Hematopoietic multipotent progenitor cell treated with erythropoietin and hydrocortisone succinate and interleukin-3 and kit ligand, for 6 days (in vitro differentiated cells): Measurements from ENCODE around the gene COPS7A.
A peak's percentile ranks its signal among the peaks of the same experiment; 100 is the strongest.

Source experiments
- DNase-seq: peaks from one replicate; pipeline ENCODE4 v3.0.0-alpha.2; 2015

COPS7A gene

DNA sequence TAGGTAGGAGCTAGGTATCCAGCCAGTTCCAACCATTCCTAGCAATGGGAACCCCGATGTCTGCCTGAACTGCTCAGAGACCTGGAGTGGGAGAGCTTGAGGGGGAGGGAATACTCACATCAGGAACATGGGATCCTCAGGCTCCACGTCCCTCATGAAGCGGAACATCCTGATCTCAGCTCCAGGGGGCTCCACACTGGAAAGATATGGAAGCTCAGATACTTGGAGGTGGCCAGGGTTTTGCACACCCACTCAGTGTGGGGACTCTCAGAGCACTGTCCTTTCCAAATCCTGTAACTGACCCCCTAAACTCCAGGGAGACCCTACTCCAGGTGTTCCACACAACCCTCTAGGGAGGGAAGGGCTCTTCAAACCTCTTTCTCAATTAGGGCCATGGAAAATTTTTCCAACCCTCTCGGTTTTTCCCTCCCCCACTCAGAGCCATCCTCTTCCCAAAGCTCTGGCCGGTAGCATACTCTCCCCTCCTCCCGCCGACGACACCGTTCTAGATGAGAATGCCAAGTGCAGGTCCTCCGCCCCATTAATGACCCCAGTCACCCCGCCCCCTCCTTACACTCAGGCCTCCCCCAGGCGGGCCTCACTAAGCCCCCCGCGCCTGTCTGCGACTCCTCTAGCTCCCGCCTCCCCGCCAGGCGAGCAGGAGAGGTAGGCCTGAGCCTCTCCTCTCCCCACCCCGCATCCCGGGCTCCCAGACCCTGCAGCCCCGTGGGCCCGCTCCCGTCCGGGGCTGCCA, 28.5 kb downstream of the COPS7A start:
- DNase-seq = peak; percentile 70

- peak; percentile 98 for DNase-seq
Measured at GRCh38 chr12:6752921-6753771, 29.3 kb downstream of the COPS7A start, which contains the start of gene MLF2. Gene MLF2, minus strand, starts transcription at chr12:6753141. Its CDS starts 807 bp downstream, at chr12:6752334.

GRCh38 chr12:6753772-6754356, 30.0 kb downstream of the COPS7A start:
- DNase-seq = no peak

DNA sequence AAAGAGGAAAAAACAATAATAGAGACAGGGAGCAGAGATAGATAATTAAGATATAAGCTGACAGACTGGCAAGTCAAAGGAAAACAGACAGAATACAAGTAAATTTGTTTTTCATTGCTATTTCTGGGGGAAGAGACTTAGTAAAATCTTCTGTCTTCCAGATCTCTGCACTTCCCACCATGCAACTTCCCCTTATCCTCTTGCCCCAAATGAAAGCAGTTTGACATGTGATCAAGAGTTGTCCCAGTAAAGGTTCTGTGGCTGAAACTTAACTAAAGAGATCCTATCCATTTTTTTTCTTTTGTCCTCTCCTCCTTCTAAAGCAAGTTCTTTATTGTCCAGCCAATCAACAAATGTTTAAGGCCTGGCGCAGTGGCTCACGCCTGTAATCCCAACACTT, 30.6 kb downstream of the COPS7A start:
- no peak for DNase-seq

DNA sequence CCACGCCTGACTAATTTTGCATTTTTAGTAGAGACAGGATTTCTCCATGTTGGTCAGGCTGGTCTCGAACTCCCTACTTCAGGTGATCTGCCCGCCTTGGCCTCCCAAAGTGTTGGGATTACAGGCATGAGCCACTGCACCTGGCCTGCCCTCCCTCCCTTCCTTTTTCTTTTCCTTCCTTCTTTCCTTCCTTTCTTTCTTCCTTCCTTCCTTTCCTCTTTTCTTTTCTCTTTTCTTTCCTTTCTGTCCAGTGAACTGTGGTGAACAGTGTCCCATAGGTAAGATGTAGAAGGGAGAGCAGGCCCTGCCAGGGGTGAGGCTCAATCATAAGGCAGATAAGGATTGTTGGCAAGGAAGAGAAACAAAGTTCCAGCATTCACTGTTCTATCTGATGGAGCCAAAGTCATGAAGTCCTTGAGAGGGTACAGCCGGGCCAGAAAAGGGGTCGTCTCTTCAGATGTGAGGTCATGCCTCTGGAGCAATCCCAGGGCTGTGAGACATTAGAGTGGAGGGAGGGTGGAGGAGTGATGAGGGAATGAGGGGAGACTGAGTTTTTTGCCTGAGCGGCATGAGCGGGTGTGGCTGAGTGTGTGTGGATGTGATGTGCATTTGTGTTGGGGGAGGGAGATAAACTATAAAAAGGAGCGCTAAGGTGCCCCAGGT, 33.3 kb downstream of the COPS7A start:
- DNase-seq = peak; percentile 47

GRCh38 chr12:6758506-6759095, 34.8 kb downstream of the COPS7A start:
- DNase-seq = no peak

GRCh38 chr12:6759741-6760140, 35.9 kb downstream of the COPS7A start:
- DNase-seq = no peak

- no peak for DNase-seq
Measured at GRCh38 chr12:6763380-6763779, 39.5 kb downstream of the COPS7A start.

- peak; percentile 91 for DNase-seq
Measured at GRCh38 chr12:6764011-6764828, 40.4 kb downstream of the COPS7A start.

GRCh38 chr12:6765048-6765633, 41.3 kb downstream of the COPS7A start:
- DNase-seq = peak; percentile 77

DNA sequence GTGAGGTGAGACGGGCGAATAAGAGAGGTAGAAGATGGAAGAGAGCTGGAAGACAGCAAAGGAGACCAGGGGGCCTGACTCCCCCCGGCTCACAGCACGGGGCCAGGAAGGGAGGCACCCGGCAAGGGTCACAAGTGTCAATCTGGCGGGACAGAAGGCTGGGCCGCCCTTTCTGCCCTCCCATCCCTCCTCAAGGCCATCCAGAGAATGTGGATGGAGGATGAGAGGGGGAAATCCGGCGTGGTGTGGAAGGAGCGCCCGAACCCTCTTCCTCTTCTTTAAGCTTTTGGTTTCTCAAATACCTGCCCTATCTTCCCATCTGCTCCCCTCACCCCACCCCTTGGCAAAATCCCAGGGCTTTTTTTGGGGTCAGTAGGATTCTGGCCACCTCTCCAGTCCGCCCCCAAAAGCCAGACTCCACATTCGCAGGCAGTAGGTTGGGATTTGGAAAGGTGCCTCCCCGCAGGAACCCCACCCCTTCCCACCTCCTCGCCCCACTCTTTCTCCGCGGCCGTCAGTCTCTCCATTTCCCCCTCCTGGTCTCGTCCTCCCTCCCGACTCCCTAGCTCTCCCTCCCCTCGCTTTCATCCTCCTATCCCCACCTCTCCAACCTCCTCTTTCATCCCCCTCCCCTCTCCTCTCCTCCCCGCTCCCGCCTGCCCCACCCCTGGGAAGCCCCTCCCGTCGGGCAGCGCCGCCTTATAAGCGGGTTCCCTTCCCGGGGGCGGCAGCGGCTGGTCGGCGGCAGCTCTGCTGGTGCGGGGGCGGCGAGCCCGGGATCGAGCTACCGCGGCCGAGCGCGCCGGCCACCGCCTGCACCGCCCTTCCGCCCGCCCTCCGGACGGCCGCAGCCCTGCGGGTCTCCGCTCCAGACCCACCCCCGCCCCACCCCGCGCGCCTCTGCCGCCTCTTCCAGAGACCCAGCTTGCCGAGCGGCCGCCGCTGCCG, 42.1 kb downstream of the COPS7A start, which contains the start of gene PTMS:
Gene PTMS, plus strand, starts transcription at position 730 of the 948 bp plus-strand sequence. CDS start 343 bp downstream, outside the sequence.
- DNase-seq = peak; percentile 39

GRCh38 chr12:6766651-6767349, 43.0 kb downstream of the COPS7A start:
- peak; percentile 77 for DNase-seq

GRCh38 chr12:6767353-6768319, 43.8 kb downstream of the COPS7A start:
- no peak for DNase-seq

DNA sequence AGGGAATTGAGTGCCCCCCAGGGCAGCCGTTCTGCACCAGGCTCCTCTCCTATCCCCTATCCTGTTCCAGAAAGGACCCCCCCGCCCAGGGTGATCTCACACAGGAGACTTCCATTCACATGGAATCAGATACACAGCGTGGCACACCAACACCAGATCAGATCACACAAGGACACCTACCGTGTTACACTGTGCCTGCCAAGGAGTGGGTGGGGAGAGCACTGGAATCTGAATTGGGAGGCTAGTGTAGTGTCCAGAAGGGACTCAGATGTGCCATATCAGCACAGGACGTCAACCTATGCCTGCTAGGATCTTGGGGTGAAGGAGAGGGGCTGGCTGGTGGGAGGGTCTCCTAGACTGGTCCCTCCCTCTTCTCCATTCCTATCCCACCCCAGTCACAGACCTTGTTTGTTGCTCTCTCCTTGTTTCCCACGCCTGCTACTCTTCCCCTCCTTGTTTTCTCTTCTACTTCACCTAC, 44.6 kb downstream of the COPS7A start:
- no peak for DNase-seq

DNA sequence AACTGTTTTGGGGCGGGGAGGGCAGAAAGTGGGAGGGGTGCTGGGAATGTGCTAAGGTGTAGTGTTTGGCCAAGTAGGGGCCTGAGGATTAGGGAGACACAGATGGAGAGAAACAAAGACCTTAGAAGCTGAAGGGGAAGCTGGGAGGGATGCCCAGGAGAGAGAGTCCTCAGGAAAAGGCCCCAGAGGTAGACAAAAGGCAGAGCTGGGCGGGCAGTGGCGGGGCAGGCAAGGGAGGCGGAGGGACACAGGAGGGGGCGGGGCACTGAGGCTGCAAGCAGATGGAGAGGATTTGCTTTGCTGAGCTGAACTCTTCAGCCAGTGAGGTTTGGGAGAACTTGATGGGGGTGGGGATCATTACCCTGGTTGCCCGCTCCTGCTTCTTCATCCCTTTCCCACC, 45.1 kb downstream of the COPS7A start:
- DNase-seq = peak; percentile 57

DNA sequence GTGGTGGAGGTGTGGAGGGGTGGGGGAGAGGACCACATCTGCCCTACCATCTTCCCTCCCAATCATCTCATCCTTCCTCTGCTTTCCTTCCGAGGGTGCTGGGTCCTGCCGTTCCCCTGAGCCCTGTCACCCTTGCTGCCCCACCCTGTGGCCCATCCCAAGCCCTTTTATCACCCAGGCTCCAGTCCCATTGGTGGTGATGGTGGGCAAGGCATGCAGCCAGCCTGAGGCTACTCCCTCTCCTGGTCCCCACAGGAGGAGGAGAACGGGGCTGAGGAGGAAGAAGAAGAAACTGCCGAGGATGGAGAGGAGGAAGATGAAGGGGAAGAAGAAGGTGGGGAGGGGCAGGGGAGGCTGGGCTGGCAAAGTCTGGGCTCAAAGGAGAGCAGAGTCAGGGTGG, 45.8 kb downstream of the COPS7A start:
- peak; percentile 56 for DNase-seq

DNA sequence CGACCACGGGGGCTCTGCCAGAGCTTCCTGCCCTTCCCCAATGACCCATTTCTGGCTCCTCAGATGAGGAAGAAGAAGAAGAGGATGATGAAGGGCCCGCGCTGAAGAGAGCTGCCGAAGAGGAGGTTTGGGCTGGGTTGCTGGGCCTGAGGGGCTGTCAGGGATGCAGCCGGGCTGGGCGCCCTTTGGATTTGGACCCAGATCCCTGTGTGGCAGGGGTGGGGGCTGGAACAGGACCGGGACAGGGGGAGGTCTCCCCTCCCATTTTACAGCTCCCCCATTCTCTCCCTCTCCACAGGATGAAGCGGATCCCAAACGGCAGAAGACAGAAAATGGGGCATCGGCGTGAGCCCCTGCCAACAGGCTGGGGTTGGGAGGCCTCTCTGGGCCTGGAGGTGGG, 46.2 kb downstream of the COPS7A start:
- DNase-seq = no peak

DNA sequence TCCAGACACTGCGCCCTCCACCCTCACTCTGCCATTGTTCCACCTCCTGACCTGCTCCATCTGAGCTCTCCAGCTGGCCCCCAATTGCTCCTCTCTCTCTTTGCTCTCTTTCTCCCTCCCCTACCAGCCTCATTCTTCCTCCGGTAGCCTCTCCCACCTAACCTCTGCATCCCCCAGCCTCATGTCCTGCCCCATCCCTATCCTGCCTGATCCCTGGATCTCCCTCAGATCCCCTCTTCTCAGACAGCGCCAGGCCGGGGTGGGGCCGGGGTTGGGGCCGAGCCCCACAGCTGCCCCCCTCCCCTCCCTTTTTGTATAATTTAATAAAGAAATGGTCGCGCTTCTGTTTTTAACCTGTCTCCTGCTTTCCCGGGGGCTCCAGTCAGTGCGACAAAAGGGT, 46.8 kb downstream of the COPS7A start:
- no peak for DNase-seq
